Measurements from ENCODE around the gene USP32.

DNA sequence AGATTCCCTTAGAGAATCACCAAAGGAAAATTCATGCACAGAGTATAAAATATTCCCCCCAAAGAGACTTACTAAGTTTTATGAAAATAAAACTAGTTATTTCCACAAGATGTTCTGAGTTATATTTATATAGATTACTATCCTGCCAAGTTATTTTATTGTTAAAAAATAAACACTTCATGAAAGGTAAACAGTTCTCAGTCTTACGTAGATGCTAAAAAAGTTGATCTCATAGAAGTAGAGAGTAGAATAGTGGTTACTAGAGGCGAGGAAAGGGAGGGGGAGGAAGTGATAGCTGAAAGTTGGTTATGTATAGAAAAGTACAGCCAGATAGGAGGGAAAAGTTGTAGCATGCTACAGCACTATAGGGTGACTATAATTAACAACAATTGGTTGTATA is 65.2 kb downstream of the USP32 start:
- no peak for TF ChIP-seq ZNF274 (IDR thresholded peaks at IDR 0.05; ENCODE audit: low read depth, low read length)
- no peak for TF ChIP-seq YY1 (IDR thresholded peaks at IDR 0.05; ENCODE audit: insufficient read depth, insufficient read length)
